Sigmoid colon (tissue), 4 donors: ENCODE results near the gene ATG7.

Experiments
- CTCF ChIP-seq, 4 experiments: fragments of 450-650 bp in 3 of 4; fragments of 200-600 bp in 1 of 4; IDR thresholded peaks; one replicate each; pipeline ENCODE4 v1.5.1; 2016 to 2019; ENCODE audit warnings: antibody characterized with exemption in 4 of 4, mild to moderate bottlenecking in 3 of 4, moderate library complexity in 2 of 4
- POLR2A ChIP-seq, 2 donors: fragments of 450-650 bp; IDR thresholded peaks; one replicate each; pipeline ENCODE4 v1.6.1; 2016; ENCODE audit warnings: antibody characterized with exemption in 2 of 2, mild to moderate bottlenecking in 2 of 2, moderate library complexity in 2 of 2
- POLR2AphosphoS5 ChIP-seq, 4 donors: sonication (generic); formaldehyde crosslinking; IDR thresholded peaks; one replicate each; pipeline ENCODE4 v1.6.1; 2017; ENCODE audit warnings: antibody characterized with exemption in 4 of 4

- TF ChIP-seq CTCF (IDR thresholded peaks at IDR 0.05) (no peak), POLR2A (IDR thresholded peaks at IDR 0.05) (no peak), POLR2AphosphoS5 (IDR thresholded peaks at IDR 0.05) (no peak)
These were observed 316.1 kb downstream of the ATG7 start for GRCh38 chr3:11588338-11588737.
